A549 treated with CORT108297 at 1 μM for 4 hours (cell line): Measurements from ENCODE around the gene GPHA2. TPM values are rescaled to one million over a fixed set of nuclear protein-coding genes. Genes with fewer than 3 reads are reported as not detected.

Source experiments
- total RNA-seq: library from RNA; stranded (reverse); fragments of 200-300 nt; extraction: Qiagen RNA extraction; gene quantifications from 5 replicates; pipeline ENCODE4 v1.2.3, GENCODE V29; 2022

Gene GPHA2, protein sequence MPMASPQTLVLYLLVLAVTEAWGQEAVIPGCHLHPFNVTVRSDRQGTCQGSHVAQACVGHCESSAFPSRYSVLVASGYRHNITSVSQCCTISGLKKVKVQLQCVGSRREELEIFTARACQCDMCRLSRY
- total RNA-seq: not detected in 5 replicates

DNA sequence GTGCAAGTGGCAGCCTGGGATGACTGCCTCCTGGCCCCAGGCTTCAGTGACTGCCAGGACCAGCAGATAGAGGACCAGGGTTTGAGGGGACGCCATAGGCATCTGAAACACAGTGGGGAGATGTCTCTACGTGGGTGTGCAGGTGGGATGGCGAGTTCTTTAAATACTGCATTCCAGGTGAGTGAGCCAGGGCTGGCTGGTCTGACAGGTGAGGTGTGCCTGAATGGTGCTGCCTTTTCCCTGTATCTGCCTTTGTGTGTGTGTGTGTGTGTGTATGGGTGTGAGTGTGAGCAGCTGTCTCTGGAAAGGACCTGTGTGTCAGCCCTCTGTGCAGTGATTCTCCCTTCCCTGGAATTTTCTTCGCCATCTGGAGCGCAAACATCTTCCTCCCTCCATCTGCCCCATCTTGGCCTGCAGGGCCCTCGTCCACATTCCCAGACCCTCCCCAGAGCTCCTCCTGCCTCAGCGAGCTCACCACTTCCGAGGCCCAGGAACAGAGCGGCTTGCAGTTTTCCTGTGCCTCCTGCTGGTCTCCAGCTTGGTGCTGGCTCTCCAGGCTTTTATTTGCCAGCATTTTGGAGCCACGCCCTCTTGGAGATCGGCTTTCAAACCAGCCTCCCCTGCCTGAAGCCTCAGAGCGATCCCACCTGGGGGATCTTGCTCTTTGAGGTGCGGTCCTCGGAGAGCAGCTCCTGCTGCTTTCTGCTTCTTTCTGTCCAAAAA, at the start of gene GPHA2:
Gene GPHA2 (minus strand): TSS at position 535 of the 723 bp plus-strand sequence. CDS start 433 bp downstream, at position 102.

DNA sequence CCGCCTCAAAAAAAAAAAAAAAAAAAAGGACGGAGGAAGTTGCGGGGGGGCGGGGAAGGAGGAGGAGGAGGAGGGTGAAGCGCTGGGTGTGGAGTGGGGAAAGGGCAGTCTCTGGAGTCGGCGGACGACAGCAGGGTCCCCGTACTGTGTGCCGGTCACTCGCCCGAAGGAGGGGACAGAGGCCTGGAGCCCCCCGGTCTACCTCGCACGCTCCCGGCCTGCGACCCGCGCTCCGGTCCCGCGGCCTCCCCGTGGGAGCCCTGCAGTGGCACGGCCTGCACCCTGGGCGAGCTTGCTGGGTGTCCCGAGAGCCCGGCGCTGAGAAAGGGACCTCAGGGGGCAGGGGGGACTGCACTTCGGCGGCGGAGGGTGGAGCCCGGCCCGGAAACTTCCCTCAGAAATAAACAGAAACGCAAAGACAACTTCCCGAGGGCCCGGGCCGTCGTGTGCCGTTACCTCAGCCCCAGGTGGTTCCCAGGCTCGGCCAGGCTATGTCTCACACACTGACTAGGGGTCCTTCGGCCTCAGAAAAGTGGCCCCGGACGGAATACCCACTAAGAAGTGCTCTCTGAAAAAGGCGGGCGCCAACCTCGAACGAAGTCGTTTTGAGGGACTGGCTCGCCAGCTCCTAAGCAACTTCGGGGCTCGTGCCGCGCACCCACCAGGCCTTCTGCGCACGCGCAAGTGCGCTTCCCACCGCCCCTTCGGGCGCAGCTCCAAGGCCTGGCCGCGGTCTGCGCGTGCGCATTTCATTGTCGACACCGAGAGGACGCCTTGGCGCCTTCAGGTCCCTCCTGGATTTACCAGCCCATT, 35.9 kb upstream of the GPHA2 start, which contains the start of gene MAJIN:
Gene MAJIN (minus strand): TSS at position 688 of the 813 bp plus-strand sequence. CDS start 12,703 bp downstream, outside the sequence.

DNA sequence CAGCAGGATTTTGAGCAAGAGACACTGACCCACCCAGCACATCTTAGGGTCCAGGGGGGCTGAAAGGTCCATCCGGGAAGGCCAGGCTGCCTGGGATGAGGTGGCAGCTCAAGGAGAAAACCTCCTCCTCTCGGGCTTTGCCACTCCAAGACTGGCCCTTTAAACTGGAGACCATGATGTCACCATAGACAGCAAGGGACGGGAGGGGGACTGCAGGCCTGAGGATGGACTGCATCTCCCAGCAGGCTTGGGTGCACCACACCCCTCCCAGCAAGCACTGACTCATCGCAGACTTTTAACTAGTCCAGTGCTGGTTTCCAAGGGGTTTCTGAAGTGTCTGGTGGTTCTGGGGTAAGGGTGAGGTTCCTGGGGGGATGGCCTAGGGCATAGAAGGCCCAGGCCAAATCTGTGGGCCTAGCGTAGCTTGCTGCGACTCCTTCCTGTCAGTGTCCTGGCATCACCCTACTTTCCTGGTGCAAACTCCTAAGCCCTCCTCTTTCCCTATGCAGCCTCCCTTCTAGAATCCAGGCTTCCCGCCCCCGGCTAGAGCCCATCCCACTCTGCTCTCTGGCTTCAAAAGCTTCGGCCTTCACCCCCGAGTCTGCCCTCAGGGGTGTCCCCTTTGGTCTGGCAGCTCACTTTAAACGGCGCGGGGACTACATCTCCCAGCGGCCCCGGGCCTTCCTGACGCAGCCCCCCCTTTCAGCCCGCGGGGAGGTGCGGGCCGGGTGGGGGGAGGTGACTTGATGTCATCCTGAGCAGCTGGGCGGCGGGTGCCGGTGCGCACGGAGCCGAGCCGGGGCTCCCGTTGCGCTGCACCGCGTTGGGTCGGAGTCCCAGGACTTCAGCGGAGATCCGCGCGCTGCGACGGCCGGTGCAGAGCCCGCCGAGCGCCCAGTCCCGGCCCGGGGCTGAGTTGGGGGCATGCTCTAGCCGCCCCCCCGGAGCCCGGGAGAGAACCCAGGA, 11.5 kb downstream of the GPHA2 start, which contains the start of gene PPP2R5B:
Gene PPP2R5B (plus strand): TSS at position 746 of the 966 bp plus-strand sequence. CDS start 1,046 bp downstream, outside the sequence.

DNA sequence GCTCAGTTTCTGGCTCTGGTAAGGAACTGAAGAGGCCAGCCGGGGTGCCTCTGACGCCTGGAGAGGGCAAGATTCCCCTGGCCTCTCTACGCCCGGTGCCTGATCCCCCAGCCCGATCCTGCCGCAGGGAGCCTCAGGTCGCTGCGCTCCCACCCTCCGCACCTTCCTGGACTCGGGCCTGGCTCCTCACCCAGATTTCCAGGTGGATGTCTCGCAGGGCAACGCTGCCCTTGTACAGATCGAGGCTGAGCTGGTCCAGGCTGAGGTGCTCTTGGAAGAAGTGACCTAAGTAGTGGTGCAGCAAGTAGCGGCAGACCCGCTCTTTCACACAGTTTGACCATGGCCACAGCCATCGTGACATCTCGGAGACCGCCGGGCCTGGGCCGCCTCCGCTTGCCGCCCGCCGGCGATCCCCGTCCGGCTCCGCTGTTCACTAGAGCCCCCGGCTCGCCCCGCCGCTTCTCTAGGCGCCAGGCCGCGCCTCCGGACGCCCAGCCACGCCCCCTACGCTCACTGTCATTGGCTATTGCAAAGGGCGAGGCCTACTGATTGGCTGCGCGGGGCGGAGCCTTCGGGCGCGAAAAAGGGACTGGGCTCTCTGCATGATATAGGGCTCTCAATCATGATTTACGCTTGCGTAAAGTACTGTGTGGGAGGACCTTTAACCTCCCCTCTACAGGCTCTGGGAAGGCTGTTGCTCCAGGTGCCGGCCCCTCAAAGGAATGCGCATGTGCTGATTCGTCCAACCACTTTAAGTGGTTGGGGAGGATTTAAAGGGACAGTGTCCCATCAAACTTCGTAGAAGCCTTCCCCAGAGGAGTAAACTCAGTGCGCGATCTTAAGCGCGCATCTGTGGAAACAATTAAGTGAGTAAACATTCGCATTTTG, 18.7 kb downstream of the GPHA2 start, which contains the start of gene ATG2A:
Gene ATG2A (minus strand): TSS at position 435 of the 888 bp plus-strand sequence. CDS start 74 bp downstream, at position 361.

Other genes with a start within 250 kb of the GPHA2 start
- 0.15 to 0.40 TPM (median 0.23 TPM) in 5 replicates for gene NRXN2, start 212.7 kb downstream of the GPHA2 start, total RNA-seq
- 1.0 to 1.5 TPM (median 1.1 TPM) in 5 replicates for gene RASGRP2, start 191.8 kb downstream of the GPHA2 start, total RNA-seq
- gene PYGM, start 175.9 kb downstream of the GPHA2 start, total RNA-seq: 0.18 to 0.54 TPM (median 0.25 TPM) in 5 replicates
- gene SF1, start 157.4 kb downstream of the GPHA2 start, total RNA-seq: 162 to 230 TPM (median 166 TPM) in 5 replicates
- 5.7 to 11.3 TPM (median 9.6 TPM) in 5 replicates for gene MAP4K2, start 132.7 kb downstream of the GPHA2 start, total RNA-seq
- 32.0 to 45.4 TPM (median 44.1 TPM) in 5 replicates for gene MEN1, start 125.3 kb downstream of the GPHA2 start, total RNA-seq
- 1.0 to 3.0 TPM (median 1.8 TPM) in 5 replicates for gene CDC42BPG, start 91.2 kb downstream of the GPHA2 start, total RNA-seq
- 98.0 to 142 TPM (median 132 TPM) in 5 replicates for gene EHD1, start 57.3 kb downstream of the GPHA2 start, total RNA-seq
- gene ATG2A, start 18.7 kb downstream of the GPHA2 start, total RNA-seq: 12.4 to 25.1 TPM (median 23.4 TPM) in 5 replicates
- 4.5 to 6.9 TPM (median 4.9 TPM) in 5 replicates for gene PPP2R5B, start 11.2 kb downstream of the GPHA2 start, total RNA-seq
- not detected in 5 replicates for gene MAJIN, start 36.2 kb upstream of the GPHA2 start, total RNA-seq
- 0.74 to 1.0 TPM (median 0.96 TPM) in 5 replicates for gene BATF2, start 61.1 kb upstream of the GPHA2 start, total RNA-seq
- 167 to 196 TPM (median 191 TPM) in 5 replicates for gene ARL2, start 78.3 kb upstream of the GPHA2 start, total RNA-seq
- 20.7 to 25.8 TPM (median 23.6 TPM) in 5 replicates for gene SNX15, start 91.5 kb upstream of the GPHA2 start, total RNA-seq
- 33.4 to 59.7 TPM (median 56.5 TPM) in 5 replicates for gene SAC3D1, start 105.3 kb upstream of the GPHA2 start, total RNA-seq
- gene NAALADL1, start 122.7 kb upstream of the GPHA2 start, total RNA-seq: 0.03 TPM in 1 of 5 replicates, not detected in the others
- 56.7 to 72.8 TPM (median 69.2 TPM) in 5 replicates for gene CDCA5, start 148.1 kb upstream of the GPHA2 start, total RNA-seq
- 32.3 to 35.1 TPM (median 33.5 TPM) in 5 replicates for gene ZFPL1, start 148.3 kb upstream of the GPHA2 start, total RNA-seq
- 50.1 to 57.1 TPM (median 54.1 TPM) in 5 replicates for gene VPS51, start 160.3 kb upstream of the GPHA2 start, total RNA-seq
- 4.2 to 8.3 TPM (median 6.2 TPM) in 5 replicates for gene TM7SF2, start 176.0 kb upstream of the GPHA2 start, total RNA-seq
- 13.2 to 25.1 TPM (median 24.8 TPM) in 5 replicates for gene ZNHIT2, start 181.8 kb upstream of the GPHA2 start, total RNA-seq
- gene FAU, start 186.2 kb upstream of the GPHA2 start, total RNA-seq: 801 to 1,074 TPM (median 1,010 TPM) in 5 replicates
- gene MRPL49, start 186.4 kb upstream of the GPHA2 start, total RNA-seq: 72.1 to 80.3 TPM (median 75.3 TPM) in 5 replicates
- 30.5 to 45.9 TPM (median 41.9 TPM) in 5 replicates for gene SYVN1, start 198.6 kb upstream of the GPHA2 start, total RNA-seq
- gene SPDYC, start 234.3 kb upstream of the GPHA2 start, total RNA-seq: not detected in 5 replicates
- 97.2 to 123 TPM (median 115 TPM) in 5 replicates for gene CAPN1, start 246.0 kb upstream of the GPHA2 start, total RNA-seq